Measurements from ENCODE around the gene AP5S1. TPM values are rescaled to one million over a fixed set of nuclear protein-coding genes. Genes with fewer than 3 reads are reported as not detected.

Gene AP5S1
- total and polyA plus RNA-seq, 2 of the 4 experiments (the other 2 are of a cell fraction): 10.1 to 11.7 TPM

GRCh38 chr20:3794701-3795420 is 25.5 kb upstream of the AP5S1 start:
- no peaks in the 10 kb centered on the region for H4K20me1 ChIP-seq (ENCODE audit: insufficient read depth, low read length)
- DNase-seq: no peak
- in situ Hi-C loops (cut with MboI; ENCODE audit: low sequenced_read_pairs) (no loop called here), intact Hi-C loops (cut with micrococcal nuclease) (no loop called here), dilution Hi-C loops (cut with HindIII; ENCODE audit: low sequenced_read_pairs, unreplicated experiment) (no loop called here)
- no peak for TF ChIP-seq POLR2A (IDR thresholded peaks at IDR 0.05; ENCODE audit: low read depth, low read length)
- no peak for TF ChIP-seq MAZ (IDR thresholded peaks at IDR 0.05; ENCODE audit: borderline replicate concordance, low read depth, low read length)
- no peak for TF ChIP-seq CEBPB (IDR thresholded peaks at IDR 0.05; ENCODE audit: low read depth, low read length)
- TF ChIP-seq FOS (IDR thresholded peaks at IDR 0.05; ENCODE audit: low read depth, low read length): no peak
- TF ChIP-seq MXI1 (IDR thresholded peaks at IDR 0.05; ENCODE audit: borderline replicate concordance, low read depth, low read length): no peak
- TF ChIP-seq ELK1 (IDR thresholded peaks at IDR 0.05; ENCODE audit: borderline replicate concordance, low read depth, low read length): no peak
- no peak overlapping the region for H3K18ac ChIP-seq (ENCODE audit: low read depth, low read length)
- H3K4me1 ChIP-seq (ENCODE audit: control insufficient read depth, insufficient read depth, low read length): peaks cover 26% of the 10 kb centered on the region
- BruUV-seq (replicated peaks): no TSS peak
- H3K9ac ChIP-seq (ENCODE audit: low read depth, low read length): peak overlapping the region; percentile 80; the same call in 1 of the 2 replicates
- H3K4me2 ChIP-seq (ENCODE audit: low read depth, low read length): peak overlapping the region; percentile 92; the same call in 1 of the 2 replicates
- peak overlapping the region; percentile 42 for H2AK9ac ChIP-seq (replicated peaks; ENCODE audit: low read depth, low read length, poor library complexity)
- peaks cover 31 to 45% of the 10 kb centered on the region in 2 experiments for H3K79me1 ChIP-seq (ENCODE audit: low read depth in 1 of 2, low read length in 2 of 2)
- no peak overlapping the region for H4K91ac ChIP-seq (ENCODE audit: insufficient read depth, low read depth, low read length)
- CTCF ChIA-PET: no interaction called here
- no peak for ATAC-seq (ENCODE audit: low read depth)
- no peak overlapping the region for H2BK20ac ChIP-seq (ENCODE audit: low read depth, low read length)
- peaks cover 15% of the 10 kb centered on the region for H3K9me1 ChIP-seq (ENCODE audit: insufficient read depth, low read length)
- POLR2A ChIA-PET (ENCODE audit: unreplicated experiment): no interaction called here
- H2BK120ac ChIP-seq (ENCODE audit: low read depth, low read length): peak overlapping the region; percentile 22
- no peak overlapping the region for H3K56ac ChIP-seq (ENCODE audit: extremely low read depth, insufficient read depth, low read length)
- 87% methylated on average over 3 of the region's 25 CpGs; no CpG with 5 or more reads in 1 of the 2 experiments for WGBS, 2 experiments (ENCODE audit: extremely low coverage in 2 of 2, insufficient read length in 1 of 2)
- peak overlapping the region; percentile 67; the same call in 1 of the 2 replicates for H3K23ac ChIP-seq (ENCODE audit: low read depth, low read length)
- H3K4me3 ChIP-seq (ENCODE audit: insufficient read depth, low read depth, low read length): peak overlapping the region; percentile 82; the same call in 1 of the 2 replicates
- H3K9me3 ChIP-seq (ENCODE audit: control insufficient read depth, insufficient read depth, low read length): no peaks in the 10 kb centered on the region
- peak overlapping the region; percentile 95 for H3K27ac ChIP-seq (ENCODE audit: insufficient read depth, low read length)
- peak overlapping the region; percentile 36 for H4K5ac ChIP-seq (ENCODE audit: low read depth, low read length)
- H3K36me3 ChIP-seq (ENCODE audit: control insufficient read depth, insufficient read depth, low read length): peaks cover 11% of the 10 kb centered on the region
- H3K4ac ChIP-seq (ENCODE audit: low read depth, low read length): peak overlapping the region; percentile 95; the same call in 1 of the 2 replicates
- peak overlapping the region; percentile 91 for H2AFZ ChIP-seq (replicated peaks; ENCODE audit: low read length, poor library complexity)
- peak overlapping the region; percentile 74 to 92 for H4K8ac ChIP-seq (ENCODE audit: low read depth in 2 of 2, low read length in 2 of 2)
- no peaks in the 10 kb centered on the region for H3K27me3 ChIP-seq (ENCODE audit: control insufficient read depth, insufficient read depth, low read length)
- peak overlapping the region; percentile 87; the same call in 1 of the 3 replicates for H2BK15ac ChIP-seq (ENCODE audit: low read depth, low read length)
- peak overlapping the region; percentile 90 for H2BK5ac ChIP-seq (ENCODE audit: low read depth, low read length, poor library complexity, severe bottlenecking)
- peak overlapping the region; percentile 54; the same call in 1 of the 2 replicates for H3K14ac ChIP-seq (replicated peaks; ENCODE audit: low read depth, low read length)
- H2AK5ac ChIP-seq (ENCODE audit: low read depth, low read length): peak overlapping the region; percentile 29

Data from IMR-90 (cell line).